GM18907 (cell line): ENCODE results near the gene ZNF814.
"Not testable (repeated sequence)": the region's sequence is repeated elsewhere in the genome, so short reads cannot be mapped to it uniquely, and the experiment has no call there.

ENCODE experiments used
- ATAC-seq: cut with Tn5 transposase; IDR thresholded peaks from one replicate; pipeline ENCODE4 v1.9.1; 2021; ENCODE audit warnings: mild to moderate bottlenecking, moderate library complexity; ENCODE audit not compliant: unreplicated experiment

ZNF814 gene

GRCh38 chr19:57867868-57868492 is 20.9 kb downstream of the ZNF814 start:
- ATAC-seq = no peak

GRCh38 chr19:57862351-57862750 is 26.5 kb downstream of the ZNF814 start:
- ATAC-seq = not testable (repeated sequence)

- ATAC-seq = not testable (repeated sequence)
These were observed 34.7 kb downstream of the ZNF814 start for GRCh38 chr19:57854117-57854516.

- ATAC-seq = not testable (repeated sequence)
These were observed 36.8 kb downstream of the ZNF814 start for GRCh38 chr19:57851812-57852603.

GRCh38 chr19:57850553-57851017 is 38.3 kb downstream of the ZNF814 start:
- ATAC-seq = no peak

GRCh38 chr19:57849666-57850473 is 39.0 kb downstream of the ZNF814 start, which contains the start of gene ZNF587:
Gene ZNF587 (plus strand): TSS chr19:57849859. CDS start chr19:57850039, 180 bp downstream.
- peak; percentile 96 for ATAC-seq

GRCh38 chr19:57849162-57849665 is 39.6 kb downstream of the ZNF814 start:
- ATAC-seq = peak; percentile 30

GRCh38 chr19:57847164-57847563 is 41.7 kb downstream of the ZNF814 start:
- not testable (repeated sequence) for ATAC-seq

GRCh38 chr19:57841122-57841763 is 47.6 kb downstream of the ZNF814 start:
- ATAC-seq = no peak

- ATAC-seq = not testable (repeated sequence)
These were observed 50.1 kb downstream of the ZNF814 start for GRCh38 chr19:57838622-57839191.

GRCh38 chr19:57836991-57837390 is 51.8 kb downstream of the ZNF814 start:
- ATAC-seq = not testable (repeated sequence)

GRCh38 chr19:57830071-57830602 is 58.7 kb downstream of the ZNF814 start, which contains the start of gene ZNF587B:
Gene ZNF587B (plus strand): TSS chr19:57830299. CDS start chr19:57830529, 230 bp downstream.
- ATAC-seq = no peak

- no peak for ATAC-seq
These were observed 59.5 kb downstream of the ZNF814 start for GRCh38 chr19:57829316-57829715.

- no peak for ATAC-seq
These were observed 63.3 kb downstream of the ZNF814 start for GRCh38 chr19:57825511-57825910.

GRCh38 chr19:57823608-57824007 is 65.2 kb downstream of the ZNF814 start:
- not testable (repeated sequence) for ATAC-seq

GRCh38 chr19:57823155-57823554 is 65.7 kb downstream of the ZNF814 start:
- ATAC-seq = not testable (repeated sequence)

GRCh38 chr19:57821501-57821900 is 67.3 kb downstream of the ZNF814 start:
- ATAC-seq = not testable (repeated sequence)

GRCh38 chr19:57821095-57821494 is 67.7 kb downstream of the ZNF814 start:
- not testable (repeated sequence) for ATAC-seq

GRCh38 chr19:57820599-57820998 is 68.2 kb downstream of the ZNF814 start:
- no peak for ATAC-seq
